Stimulated activated CD4-positive, alpha-beta T cell treated with anti-CD3 and anti-CD28 coated beads, Interleukin-4, amount 100 ng/mL, for 48 hours (primary cell): ENCODE data around the gene ATF7.
"Not testable (repeated sequence)": the region's sequence is repeated elsewhere in the genome, so short reads cannot be mapped to it uniquely, and the experiment has no call there.

Source experiments
- DNase-seq, 2 donors: peaks; one replicate each; pipeline ENCODE4 v3.0.0-alpha.2; 2020; ENCODE audit warnings: low read depth in 2 of 2

Gene ATF7

GRCh38 chr12:53625946-53626701 is at the start of gene ATF7:
Gene ATF7, minus strand, starts transcription at chr12:53626382. Its CDS starts 25,382 bp downstream, at chr12:53601000.
- DNase-seq = peak; percentile 97 to 99

GRCh38 chr12:53674977-53675700 is 49.0 kb upstream of the ATF7 start:
- no peak for DNase-seq

GRCh38 chr12:53670971-53671370 is 44.8 kb upstream of the ATF7 start:
- no peak for DNase-seq

- no peak for DNase-seq
These were observed 44.1 kb upstream of the ATF7 start for GRCh38 chr12:53670308-53670707.

GRCh38 chr12:53667080-53667479 is 40.9 kb upstream of the ATF7 start:
- no peak for DNase-seq

- DNase-seq = no peak
These were observed 38.8 kb upstream of the ATF7 start for GRCh38 chr12:53664936-53665335.

- DNase-seq = no peak
These were observed 38.0 kb upstream of the ATF7 start for GRCh38 chr12:53664191-53664590.

GRCh38 chr12:53660041-53660440 is 33.9 kb upstream of the ATF7 start:
- DNase-seq = no peak

- no peak for DNase-seq
These were observed 33.4 kb upstream of the ATF7 start for GRCh38 chr12:53659571-53659981.

GRCh38 chr12:53659011-53659551 is 32.9 kb upstream of the ATF7 start:
- no peak for DNase-seq

GRCh38 chr12:53657041-53657440 is 30.9 kb upstream of the ATF7 start:
- no peak for DNase-seq

GRCh38 chr12:53653595-53653994 is 27.4 kb upstream of the ATF7 start:
- no peak for DNase-seq

GRCh38 chr12:53652366-53652765 is 26.2 kb upstream of the ATF7 start:
- no peak for DNase-seq

GRCh38 chr12:53651737-53652136 is 25.6 kb upstream of the ATF7 start:
- no peak for DNase-seq

GRCh38 chr12:53646300-53646699 is 20.1 kb upstream of the ATF7 start:
- DNase-seq = not testable (repeated sequence)

- DNase-seq = no peak
These were observed 19.0 kb upstream of the ATF7 start for GRCh38 chr12:53645165-53645564.

- no peak for DNase-seq
These were observed 18.0 kb upstream of the ATF7 start for GRCh38 chr12:53644133-53644532.

- no peak for DNase-seq
These were observed 17.2 kb upstream of the ATF7 start for GRCh38 chr12:53643232-53643979.

GRCh38 chr12:53638057-53638456 is 11.9 kb upstream of the ATF7 start:
- no peak for DNase-seq

GRCh38 chr12:53636641-53637040 is 10.5 kb upstream of the ATF7 start:
- DNase-seq = no peak

- DNase-seq = not testable (repeated sequence)
These were observed 9.5 kb upstream of the ATF7 start for GRCh38 chr12:53635708-53636107.

- DNase-seq = no peak
These were observed 5.5 kb upstream of the ATF7 start for GRCh38 chr12:53631721-53632120.
